Measurements from ENCODE around the gene SLC25A25.
A peak's percentile ranks its signal among the peaks of the same experiment; 100 is the strongest.
"Not testable (repeated sequence)": the region's sequence is repeated elsewhere in the genome, so short reads cannot be mapped to it uniquely, and the experiment has no call there.

Gene SLC25A25

DNA sequence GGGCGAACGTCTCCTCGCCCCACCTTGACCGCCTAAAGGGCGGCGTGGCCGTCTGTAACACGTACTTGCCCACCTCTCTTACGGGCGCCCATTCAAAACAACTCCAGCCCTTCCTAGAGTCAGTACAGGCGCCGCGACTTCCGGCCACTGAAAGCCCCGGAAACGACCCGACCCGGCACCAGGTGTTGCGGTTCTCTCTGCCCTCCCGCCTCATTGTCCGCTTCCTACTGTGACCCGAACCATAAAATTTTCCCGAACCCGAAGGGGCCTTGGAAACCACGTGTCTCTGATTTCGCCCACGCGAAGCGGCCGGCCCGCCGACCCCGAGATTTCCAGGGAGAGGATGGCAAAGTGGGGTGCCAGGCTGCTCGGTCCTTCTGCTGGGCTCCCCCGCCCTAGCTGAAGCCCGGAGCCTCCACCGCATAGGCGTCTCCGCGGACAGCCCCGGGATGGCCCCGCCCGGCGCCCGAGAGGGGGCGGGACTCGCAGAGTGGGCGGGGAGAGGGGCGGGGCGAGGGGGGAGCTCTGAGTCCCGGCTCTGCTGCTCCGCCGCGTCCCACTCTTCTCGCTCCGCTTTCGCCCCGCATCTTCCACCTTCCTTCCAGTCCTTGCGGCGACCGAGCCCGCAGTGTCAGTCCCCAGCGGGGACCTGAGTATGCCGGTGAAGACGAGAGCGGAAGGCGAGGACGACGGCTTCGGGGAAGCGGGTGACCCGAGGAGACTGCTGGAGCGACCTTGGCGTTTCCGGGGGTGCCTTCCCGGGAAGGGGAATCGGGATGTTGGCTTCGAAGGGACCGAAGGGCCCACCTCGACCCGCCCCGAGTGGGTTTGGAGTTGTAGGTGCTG lies 60.2 kb downstream of the SLC25A25 start:
- peak; percentile 85 for DNase-seq

DNA sequence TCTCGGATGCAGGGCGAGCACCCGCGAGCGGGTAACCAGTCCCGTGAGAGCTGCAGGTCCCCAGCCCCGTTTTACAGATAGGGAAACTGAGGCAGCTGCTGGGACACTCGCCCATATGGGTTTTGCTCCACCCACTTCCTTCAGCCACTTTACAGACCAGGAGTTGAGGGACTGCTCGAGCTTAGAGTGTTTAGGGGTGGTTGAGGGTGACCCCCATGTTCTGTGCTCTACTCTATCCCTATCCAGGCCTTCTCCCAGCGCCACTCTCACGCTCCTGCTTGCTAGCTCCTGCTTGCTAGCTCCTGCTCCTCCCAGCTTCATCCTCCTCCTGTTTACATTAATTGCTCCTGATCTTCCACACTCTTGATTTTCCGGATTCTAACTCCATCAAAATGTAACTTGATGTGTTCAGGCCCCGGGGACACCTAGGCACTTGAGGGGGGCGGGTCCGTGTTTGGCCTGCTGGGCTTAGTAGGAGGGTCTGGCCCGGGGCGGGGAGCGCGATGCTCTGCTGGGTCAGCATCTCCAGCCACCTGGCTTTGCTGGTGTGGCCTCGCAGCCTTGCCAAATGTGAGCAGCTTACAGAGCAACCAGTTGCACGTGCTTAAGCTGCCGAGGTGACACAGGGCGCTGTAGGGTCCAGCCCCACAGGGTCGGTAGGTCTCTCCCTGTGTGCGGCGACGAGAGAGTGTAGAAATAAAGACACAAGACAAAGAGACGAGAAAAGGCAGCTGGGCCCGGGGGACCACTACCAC lies 61.0 kb downstream of the SLC25A25 start:
- no peak for DNase-seq

GRCh38 chr9:128129976-128130590 lies 62.1 kb downstream of the SLC25A25 start:
- DNase-seq, result not testable (repeated sequence)

DNA sequence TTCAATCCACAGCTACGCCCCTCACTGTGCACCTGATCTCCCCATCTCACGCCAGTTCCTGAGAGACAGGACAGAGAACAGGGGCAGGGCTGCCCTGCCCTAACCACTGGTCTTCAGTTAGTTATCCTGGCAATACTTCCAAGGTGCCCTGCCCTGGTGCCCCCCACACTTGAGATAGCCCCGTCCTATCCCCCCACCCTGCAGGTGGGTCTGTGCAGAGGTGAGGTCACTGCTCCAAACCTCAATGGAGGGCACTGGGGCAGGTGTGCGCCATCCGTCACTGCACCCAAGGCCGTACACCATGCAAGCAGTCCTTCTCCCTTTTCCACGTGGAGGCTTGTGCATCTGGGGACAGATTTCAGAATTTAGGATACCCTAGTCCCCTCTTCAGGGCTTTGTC lies 62.6 kb downstream of the SLC25A25 start:
- DNase-seq, result not testable (repeated sequence)

GRCh38 chr9:128131346-128131745 lies 63.3 kb downstream of the SLC25A25 start:
- not testable (repeated sequence) for DNase-seq

DNA sequence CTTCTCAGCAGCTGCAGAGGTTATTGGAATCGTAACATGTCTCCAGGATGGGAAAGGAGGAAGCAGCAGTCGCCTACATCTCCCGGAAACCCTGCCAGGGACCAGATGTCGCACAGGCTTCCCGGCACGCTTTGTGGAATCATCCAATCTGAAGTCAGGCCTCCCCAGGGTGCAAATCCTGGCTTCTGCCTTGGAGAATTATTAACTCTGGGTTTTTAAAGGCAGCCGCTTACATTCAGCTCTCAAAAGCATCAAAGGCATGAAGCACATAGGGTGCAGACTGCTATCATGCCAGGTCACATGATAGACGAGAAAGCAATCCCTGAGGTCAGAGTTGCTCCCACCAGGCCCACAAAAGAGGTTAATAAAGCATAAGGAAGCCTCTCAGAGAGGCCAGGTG lies 64.1 kb downstream of the SLC25A25 start:
- not testable (repeated sequence) for DNase-seq

DNA sequence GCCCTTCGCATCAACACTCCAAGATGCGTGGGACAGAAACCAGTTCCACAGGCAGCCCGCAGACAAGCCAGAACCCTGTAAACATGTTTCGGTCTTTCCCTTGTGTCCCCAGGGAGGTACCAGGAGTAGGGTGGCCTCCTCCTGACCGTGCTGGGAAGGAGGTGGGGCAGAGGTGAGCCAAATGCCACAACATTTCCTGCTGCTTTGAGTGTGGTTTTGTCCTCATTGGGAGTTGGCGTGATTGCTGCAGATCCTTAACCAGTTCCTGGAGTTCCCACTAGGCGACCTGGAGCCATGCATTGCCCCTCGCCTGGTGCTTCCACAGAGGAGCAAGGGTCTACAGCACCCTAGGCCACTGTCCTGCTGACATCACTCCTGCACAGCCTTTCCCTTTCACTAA lies 67.5 kb downstream of the SLC25A25 start:
- DNase-seq, result not testable (repeated sequence)

DNA sequence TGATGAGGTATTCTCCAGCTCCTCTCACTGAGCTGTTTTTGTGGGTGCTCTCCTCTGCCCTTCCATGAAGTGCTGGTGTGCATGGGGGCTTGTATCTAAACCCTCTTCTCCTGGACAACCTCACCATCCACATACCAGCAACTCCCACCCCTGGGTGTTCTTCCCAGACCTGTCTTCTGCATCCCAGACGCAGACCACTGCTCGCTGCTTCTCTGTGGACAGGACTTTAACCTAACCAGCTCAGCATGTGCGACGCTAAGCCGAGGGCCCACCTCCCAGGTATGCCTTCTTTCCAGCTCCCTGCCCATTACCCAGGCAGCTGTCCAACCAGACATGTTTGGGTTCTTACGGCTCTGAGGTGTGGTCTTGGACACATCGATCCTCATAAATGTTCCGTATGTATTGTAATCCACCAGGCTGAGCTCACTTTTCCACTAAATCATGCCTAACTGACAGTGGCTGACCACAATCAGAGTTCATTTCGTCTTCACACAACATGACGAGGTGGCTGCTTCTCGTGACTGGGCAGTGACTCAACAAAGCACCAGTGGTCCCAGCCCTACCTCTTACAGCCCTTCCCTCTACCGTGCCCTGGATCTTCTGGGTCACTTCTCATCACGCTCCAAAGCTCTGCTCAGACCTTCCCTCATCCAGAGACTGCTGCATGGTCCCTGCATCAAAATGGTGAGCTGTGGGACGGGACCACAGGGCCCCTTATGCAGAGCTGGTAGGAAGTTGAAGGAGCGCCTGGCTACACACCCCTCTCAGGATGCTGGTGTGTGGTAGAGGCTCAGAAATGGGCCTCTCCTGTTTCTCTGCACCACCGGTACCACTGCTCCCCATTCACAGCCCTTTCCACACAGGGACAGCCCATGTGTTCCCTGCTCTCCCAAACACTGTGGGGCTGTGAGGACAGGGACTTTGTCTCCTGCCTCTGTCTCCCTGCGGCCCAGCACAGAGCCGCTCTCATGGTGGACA lies 69.1 kb downstream of the SLC25A25 start:
- no peak for DNase-seq

GRCh38 chr9:128138001-128138400 lies 70.0 kb downstream of the SLC25A25 start:
- no peak for DNase-seq

- DNase-seq, result no peak
Measured at GRCh38 chr9:128139621-128140020, 71.6 kb downstream of the SLC25A25 start.

DNA sequence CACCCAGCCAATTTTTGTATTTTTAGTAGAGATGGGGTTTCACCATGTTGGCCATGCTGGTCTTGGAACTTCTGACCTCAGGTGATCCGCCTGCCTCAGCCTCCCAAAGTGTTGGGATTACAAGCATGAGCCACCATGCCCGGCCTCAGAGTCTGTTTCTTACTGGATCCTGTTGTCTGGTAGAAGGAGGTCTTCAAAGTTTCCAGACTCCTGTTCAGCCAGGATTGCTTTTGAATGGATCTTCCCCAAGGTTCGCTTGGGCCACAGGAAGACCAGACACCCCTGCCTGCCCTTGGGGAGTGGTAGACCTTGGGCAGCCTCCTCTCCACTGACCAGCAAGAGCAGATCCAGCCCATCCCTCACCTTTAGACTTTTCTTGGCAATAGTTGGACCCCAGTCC lies 73.6 kb downstream of the SLC25A25 start:
- no peak for DNase-seq

GRCh38 chr9:128142061-128142460 lies 74.0 kb downstream of the SLC25A25 start:
- no peak for DNase-seq

- DNase-seq, result no peak
Measured at GRCh38 chr9:128142596-128142995, 74.6 kb downstream of the SLC25A25 start.

- DNase-seq, result no peak
Measured at GRCh38 chr9:128143525-128144238, 75.7 kb downstream of the SLC25A25 start.

- no peak for DNase-seq
Measured at GRCh38 chr9:128144239-128145181, 76.5 kb downstream of the SLC25A25 start.

- no peak for DNase-seq
Measured at GRCh38 chr9:128145536-128145935, 77.5 kb downstream of the SLC25A25 start.

DNA sequence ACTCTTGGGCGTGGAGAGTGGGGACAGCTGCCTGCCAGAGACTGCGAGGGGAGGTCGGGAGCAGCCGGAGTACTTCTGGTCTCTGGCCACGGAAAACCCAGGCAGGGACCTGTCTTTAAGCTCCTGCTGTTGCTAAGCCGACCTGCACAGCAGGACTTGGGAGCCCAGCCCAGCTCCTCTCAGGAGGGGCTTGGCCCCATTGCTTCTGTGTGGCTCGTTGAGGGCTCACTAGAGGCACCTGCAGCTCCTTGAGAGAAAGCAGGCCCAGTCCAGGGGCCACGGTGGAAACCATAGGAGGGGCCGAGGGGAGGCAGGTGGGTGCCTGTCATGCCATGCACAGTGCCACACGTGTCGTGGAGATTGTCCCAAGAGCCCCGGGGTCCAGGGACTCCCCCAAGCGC lies 77.9 kb downstream of the SLC25A25 start:
- no peak for DNase-seq

DNA sequence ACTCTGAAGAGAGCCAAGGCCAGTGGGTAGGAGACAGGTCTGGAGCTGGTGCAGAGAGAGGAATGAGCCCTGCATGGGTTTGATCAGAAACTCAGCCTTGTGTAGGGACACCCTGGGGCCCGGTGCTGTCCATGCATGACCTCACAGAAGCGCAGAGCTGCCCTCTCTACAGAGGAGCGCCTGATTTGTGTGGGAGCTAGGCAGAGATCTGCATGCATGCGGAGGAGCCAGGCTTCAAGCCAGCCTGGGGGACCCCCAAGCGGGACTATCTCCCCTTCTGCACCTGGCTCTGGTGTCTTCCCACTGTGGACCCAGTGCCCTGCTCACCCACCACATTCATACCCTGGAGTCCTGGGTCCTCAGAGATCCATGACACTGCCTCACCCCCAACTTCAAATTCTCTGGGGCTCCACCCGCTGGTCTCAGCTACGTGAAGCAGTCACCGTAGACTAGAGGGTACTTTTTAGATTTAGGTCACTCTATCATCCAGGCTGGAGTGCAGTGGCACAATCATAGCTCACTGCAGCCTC lies 78.6 kb downstream of the SLC25A25 start:
- no peak for DNase-seq

- DNase-seq, result no peak
Measured at GRCh38 chr9:128148509-128149000, 80.5 kb downstream of the SLC25A25 start.

Measured in T-helper 9 cell (primary cell).